HEK293 (cell line): Measurements from ENCODE around the gene CCAR1.

Experiments used
- CTCF ChIP-seq: fragments of 450-650 bp; formaldehyde crosslinking; IDR thresholded peaks from 2 replicates; pipeline ENCODE4 v1.5.1; 2016; ENCODE audit warnings: missing biosample characterization, missing genetic modification characterization
- REST ChIP-seq: fragments of 450-650 bp; formaldehyde crosslinking; IDR thresholded peaks from 2 replicates; pipeline ENCODE4 v1.5.1; 2016; ENCODE audit warnings: missing biosample characterization, missing genetic modification characterization
- SETDB1 ChIP-seq: IDR thresholded peaks from one replicate; pipeline ENCODE4 v1.6.1; 2017; ENCODE audit warnings: mild to moderate bottlenecking, low read length, moderate library complexity, mixed read lengths; ENCODE audit not compliant: insufficient read length
- ZNF202 ChIP-seq: fragments of 450-650 bp; formaldehyde crosslinking; IDR thresholded peaks from 2 replicates; pipeline ENCODE4 v1.5.1; 2016; ENCODE audit warnings: missing biosample characterization, missing genetic modification characterization, borderline replicate concordance
- ZNF223 ChIP-seq: fragments of 450-650 bp; formaldehyde crosslinking; IDR thresholded peaks from 2 replicates; pipeline ENCODE4 v1.5.1; 2016; ENCODE audit warnings: missing biosample characterization, missing genetic modification characterization
- ZNF248 ChIP-seq: fragments of 450-650 bp; formaldehyde crosslinking; IDR thresholded peaks from 2 replicates; pipeline ENCODE4 v1.5.1; 2017; ENCODE audit warnings: missing biosample characterization, missing genetic modification characterization
- ZNF510 ChIP-seq: fragments of 450-650 bp; formaldehyde crosslinking; IDR thresholded peaks from 2 replicates; pipeline ENCODE4 v1.5.1; 2018; ENCODE audit warnings: mild to moderate bottlenecking, missing genetic modification characterization, missing biosample characterization; ENCODE audit not compliant: insufficient replicate concordance
- TF ChIP-seq, protein P1 (sequence below): fragments of 450-650 bp; formaldehyde crosslinking; IDR thresholded peaks from 2 replicates; pipeline ENCODE4 v1.5.1; 2016; ENCODE audit warnings: missing biosample characterization, missing genetic modification characterization

DNA sequence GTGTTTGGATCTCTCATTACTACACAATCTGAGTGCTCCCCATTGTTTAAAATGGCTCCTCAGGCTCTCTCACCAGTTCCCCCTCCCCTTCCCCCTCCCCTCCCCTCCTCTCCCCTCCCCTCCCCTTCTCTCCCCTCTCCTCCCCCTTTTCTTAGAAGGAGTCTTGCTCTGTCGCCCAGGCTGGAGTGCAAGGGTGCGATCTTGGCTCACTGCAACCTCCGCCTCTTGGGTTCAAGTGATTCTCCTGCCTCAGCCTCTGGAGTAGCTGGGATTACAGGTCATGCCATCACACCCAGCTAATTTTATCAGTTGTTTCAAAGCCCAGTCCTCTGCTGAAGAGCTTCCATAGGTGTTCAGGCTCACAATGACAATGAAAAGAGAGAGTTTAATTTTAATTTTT, 3.6 kb upstream of the CCAR1 start:
- no peak for TF ChIP-seq SETDB1
- TF ChIP-seq REST (tag by site-specific recombination), result no peak
- TF ChIP-seq ZNF248, result no peak
- TF ChIP-seq, protein P1, sequence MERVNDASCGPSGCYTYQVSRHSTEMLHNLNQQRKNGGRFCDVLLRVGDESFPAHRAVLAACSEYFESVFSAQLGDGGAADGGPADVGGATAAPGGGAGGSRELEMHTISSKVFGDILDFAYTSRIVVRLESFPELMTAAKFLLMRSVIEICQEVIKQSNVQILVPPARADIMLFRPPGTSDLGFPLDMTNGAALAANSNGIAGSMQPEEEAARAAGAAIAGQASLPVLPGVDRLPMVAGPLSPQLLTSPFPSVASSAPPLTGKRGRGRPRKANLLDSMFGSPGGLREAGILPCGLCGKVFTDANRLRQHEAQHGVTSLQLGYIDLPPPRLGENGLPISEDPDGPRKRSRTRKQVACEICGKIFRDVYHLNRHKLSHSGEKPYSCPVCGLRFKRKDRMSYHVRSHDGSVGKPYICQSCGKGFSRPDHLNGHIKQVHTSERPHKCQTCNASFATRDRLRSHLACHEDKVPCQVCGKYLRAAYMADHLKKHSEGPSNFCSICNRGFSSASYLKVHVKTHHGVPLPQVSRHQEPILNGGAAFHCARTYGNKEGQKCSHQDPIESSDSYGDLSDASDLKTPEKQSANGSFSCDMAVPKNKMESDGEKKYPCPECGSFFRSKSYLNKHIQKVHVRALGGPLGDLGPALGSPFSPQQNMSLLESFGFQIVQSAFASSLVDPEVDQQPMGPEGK (tag by site-specific recombination), result no peak
- no peak for TF ChIP-seq ZNF510 (tag by site-specific recombination)
- no peak for TF ChIP-seq ZNF202
- no peak for TF ChIP-seq ZNF223 (tag by site-specific recombination)
- TF ChIP-seq CTCF (tag by site-specific recombination), result no peak
